ENCODE measurements around the gene MDM2.
"Not testable (repeated sequence)": the region's sequence is repeated elsewhere in the genome, so short reads cannot be mapped to it uniquely, and the experiment has no call there.

The MDM2 gene

DNA sequence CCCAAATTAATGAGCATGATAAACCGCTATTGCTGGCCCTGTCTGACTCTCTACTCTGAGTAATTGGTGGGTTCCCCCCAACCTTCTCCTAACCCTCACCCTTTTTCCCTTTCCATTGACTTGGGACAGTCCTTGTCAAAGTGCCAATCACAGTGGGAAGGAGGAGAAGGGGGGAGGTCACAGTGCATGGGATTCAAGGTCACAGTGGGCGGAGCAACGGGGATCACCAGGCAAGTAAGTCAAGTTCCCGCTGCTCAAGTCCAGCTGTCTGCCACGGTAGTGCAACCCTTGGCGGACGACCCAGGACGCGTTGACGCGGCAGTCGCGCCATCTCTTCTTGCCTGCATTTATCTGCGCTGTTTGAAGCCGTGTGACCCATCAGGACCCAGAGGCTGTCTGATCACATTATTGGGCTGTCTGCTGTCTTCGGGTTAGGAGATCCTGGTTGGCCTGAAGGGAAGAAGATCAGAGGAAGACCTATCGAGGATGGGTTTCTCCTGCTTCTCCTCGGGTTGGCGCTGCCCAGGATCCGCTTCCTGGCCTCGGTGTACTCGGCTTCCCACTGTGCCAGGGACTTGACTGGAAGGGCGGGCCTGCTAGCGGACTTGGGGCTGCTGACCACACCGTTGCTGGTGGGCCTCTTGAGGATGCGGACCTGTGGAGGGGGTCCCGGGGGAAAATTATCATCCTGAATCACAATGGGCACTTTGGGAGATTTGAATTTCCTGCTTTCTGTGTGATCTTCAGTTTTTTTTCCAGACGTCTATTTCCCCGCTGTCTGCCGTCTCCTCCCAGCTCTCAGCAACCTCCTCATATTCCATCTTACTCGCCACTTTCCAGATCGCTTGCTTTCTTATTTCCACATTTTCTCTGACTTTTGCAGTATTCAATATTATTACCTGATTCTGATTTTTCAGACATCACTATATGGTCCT, 3.1 kb upstream of the MDM2 start:
- H3K27me3 ChIP-seq (ENCODE audit: control insufficient read depth, insufficient read depth, low read length, poor library complexity, severe bottlenecking): no peaks in the 10 kb centered on the region
- H3K27ac ChIP-seq (ENCODE audit: insufficient read depth, low read depth, low read length, poor library complexity, severe bottlenecking): no peak overlapping the region
- no peaks in the 10 kb centered on the region for H3K4me1 ChIP-seq (ENCODE audit: control insufficient read depth, insufficient read depth, low read length)
- H3K36me3 ChIP-seq (ENCODE audit: control insufficient read depth, insufficient read depth, low read length): peaks cover 4% of the 10 kb centered on the region
- H3K9me3 ChIP-seq (ENCODE audit: control insufficient read depth, low read length): no peaks in the 10 kb centered on the region
- no peak overlapping the region for H3K4me3 ChIP-seq (ENCODE audit: insufficient read depth, low read depth, low read length)
- WGBS, 2 experiments: 87 to 88% methylated on average over 32 of the region's 32 CpGs

DNA sequence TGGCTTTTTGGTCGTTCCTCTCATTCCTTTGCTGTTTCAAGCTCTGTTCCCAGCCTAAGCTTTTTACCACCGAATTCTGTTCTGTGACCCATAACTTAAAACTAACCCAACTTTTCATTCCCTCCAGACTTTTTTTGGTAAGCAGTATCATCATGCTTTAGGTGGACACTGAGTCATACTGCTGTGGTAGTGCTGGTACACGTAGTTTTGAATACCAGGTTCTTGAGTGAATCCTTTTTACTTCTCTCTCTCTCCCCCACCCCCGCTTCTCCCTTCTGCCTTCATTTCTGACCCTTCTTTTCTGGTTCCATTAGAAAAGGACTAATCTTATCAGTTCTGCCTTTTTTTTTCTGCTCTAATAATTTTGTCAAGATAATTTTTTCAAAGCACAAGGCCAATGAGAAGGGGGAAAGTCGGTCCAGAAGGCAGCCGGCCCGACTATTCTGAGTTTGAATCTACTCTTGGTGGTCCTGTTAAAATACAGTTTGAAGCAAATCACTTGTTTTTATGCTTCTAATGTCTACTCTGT, 2.3 kb upstream of the MDM2 start:
- Histone ChIP-seq H3K27me3 (ENCODE audit: control insufficient read depth, insufficient read depth, low read length, poor library complexity, severe bottlenecking) (no peaks in the 10 kb centered on the region), H3K4me1 (ENCODE audit: control insufficient read depth, insufficient read depth, low read length) (no peaks in the 10 kb centered on the region), H3K36me3 (ENCODE audit: control insufficient read depth, insufficient read depth, low read length) (peaks cover 9% of the 10 kb centered on the region), H3K27ac (ENCODE audit: insufficient read depth, low read depth, low read length, poor library complexity, severe bottlenecking) (no peak overlapping the region), H3K4me3 (ENCODE audit: insufficient read depth, low read depth, low read length) (no peak overlapping the region), H3K9me3 (ENCODE audit: control insufficient read depth, low read length) (no peaks in the 10 kb centered on the region)
- WGBS, 2 experiments: 91 to 93% methylated on average over 7 of the region's 7 CpGs

DNA sequence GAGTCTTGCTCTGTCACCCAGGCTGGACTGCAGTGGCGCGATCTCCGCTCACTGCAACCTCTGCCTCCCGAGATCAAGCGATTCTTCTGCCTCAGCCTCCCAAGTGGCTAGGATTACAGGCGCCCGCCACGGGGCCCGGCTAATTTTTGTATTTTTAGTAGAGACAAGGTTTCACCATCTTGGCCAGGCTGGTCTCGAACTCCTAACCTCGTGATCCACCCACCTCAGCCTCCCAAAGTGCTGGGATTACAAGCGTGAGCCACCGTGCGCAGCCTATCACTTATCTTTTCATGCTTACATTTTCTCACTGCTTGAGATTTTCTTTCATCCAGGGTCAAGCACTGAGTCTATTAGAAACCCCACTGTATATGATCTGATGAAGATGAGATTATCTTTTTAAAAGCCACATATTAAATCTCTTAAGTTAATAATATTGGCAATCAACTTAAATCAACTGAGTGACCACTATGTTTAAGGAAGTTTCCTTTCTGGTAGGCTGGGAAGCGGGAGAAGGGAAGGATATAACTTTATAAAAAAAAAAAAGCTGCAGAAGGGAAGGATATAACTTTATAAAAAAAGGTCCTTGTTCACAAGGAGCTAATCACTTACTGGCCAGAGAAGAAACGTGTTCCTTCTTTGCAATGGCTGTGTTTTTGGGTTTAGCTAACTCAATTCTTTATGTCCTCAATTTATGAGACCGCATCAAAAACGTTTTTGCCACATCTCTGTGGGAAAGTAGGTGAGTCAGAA, 1.3 kb upstream of the MDM2 start:
- no peaks in the 10 kb centered on the region for H3K9me3 ChIP-seq (ENCODE audit: control insufficient read depth, low read length)
- no peaks in the 10 kb centered on the region for H3K4me1 ChIP-seq (ENCODE audit: control insufficient read depth, insufficient read depth, low read length)
- no peak overlapping the region for H3K27ac ChIP-seq (ENCODE audit: insufficient read depth, low read depth, low read length, poor library complexity, severe bottlenecking)
- H3K36me3 ChIP-seq (ENCODE audit: control insufficient read depth, insufficient read depth, low read length): peaks cover 13% of the 10 kb centered on the region
- no peak overlapping the region for H3K4me3 ChIP-seq (ENCODE audit: insufficient read depth, low read depth, low read length)
- WGBS, 2 experiments: 91 to 92% methylated on average over 17 to 18 of the region's 18 CpGs
- H3K27me3 ChIP-seq (ENCODE audit: control insufficient read depth, insufficient read depth, low read length, poor library complexity, severe bottlenecking): no peaks in the 10 kb centered on the region

DNA sequence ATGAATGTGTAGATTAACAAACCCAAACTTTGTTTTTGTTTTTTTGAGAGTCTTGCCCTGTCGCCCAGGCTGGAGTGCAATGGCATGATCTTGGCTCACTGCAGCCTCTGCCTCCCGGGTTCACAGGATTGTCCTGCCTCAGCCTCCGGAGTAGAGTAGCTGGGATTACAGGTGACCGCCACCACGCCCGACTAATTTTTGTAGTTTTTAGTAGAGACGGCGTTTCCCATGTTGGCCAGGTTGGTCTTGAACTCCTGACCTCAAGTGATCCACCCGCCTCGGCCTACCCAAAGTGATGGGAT, 752 bp upstream of the MDM2 start:
- not testable (repeated sequence) for H3K27me3 ChIP-seq (ENCODE audit: control insufficient read depth, insufficient read depth, low read length, poor library complexity, severe bottlenecking); H3K4me1 ChIP-seq (ENCODE audit: control insufficient read depth, insufficient read depth, low read length); H3K9me3 ChIP-seq (ENCODE audit: control insufficient read depth, low read length)
- Histone ChIP-seq H3K27ac (ENCODE audit: insufficient read depth, low read depth, low read length, poor library complexity, severe bottlenecking) (peak overlapping the region; percentile 70), H3K36me3 (ENCODE audit: control insufficient read depth, insufficient read depth, low read length) (peaks cover 13% of the 10 kb centered on the region), H3K4me3 (ENCODE audit: insufficient read depth, low read depth, low read length) (peak overlapping the region; percentile 86)
- WGBS, 2 experiments: 44 to 49% methylated on average over 10 of the region's 10 CpGs

DNA sequence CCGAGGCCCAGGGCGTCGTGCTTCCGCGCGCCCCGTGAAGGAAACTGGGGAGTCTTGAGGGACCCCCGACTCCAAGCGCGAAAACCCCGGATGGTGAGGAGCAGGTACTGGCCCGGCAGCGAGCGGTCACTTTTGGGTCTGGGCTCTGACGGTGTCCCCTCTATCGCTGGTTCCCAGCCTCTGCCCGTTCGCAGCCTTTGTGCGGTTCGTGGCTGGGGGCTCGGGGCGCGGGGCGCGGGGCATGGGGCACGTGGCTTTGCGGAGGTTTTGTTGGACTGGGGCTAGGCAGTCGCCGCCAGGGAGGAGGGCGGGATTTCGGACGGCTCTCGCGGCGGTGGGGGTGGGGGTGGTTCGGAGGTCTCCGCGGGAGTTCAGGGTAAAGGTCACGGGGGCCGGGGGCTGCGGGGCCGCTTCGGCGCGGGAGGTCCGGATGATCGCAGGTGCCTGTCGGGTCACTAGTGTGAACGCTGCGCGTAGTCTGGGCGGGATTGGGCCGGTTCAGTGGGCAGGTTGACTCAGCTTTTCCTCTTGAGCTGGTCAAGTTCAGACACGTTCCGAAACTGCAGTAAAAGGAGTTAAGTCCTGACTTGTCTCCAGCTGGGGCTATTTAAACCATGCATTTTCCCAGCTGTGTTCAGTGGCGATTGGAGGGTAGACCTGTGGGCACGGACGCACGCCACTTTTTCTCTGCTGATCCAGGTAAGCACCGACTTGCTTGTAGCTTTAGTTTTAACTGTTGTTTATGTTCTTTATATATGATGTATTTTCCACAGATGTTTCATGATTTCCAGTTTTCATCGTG, 612 bp downstream of the MDM2 start:
- Histone ChIP-seq H3K36me3 (ENCODE audit: control insufficient read depth, insufficient read depth, low read length) (peaks cover 18% of the 10 kb centered on the region), H3K4me1 (ENCODE audit: control insufficient read depth, insufficient read depth, low read length) (no peaks in the 10 kb centered on the region), H3K27ac (ENCODE audit: insufficient read depth, low read depth, low read length, poor library complexity, severe bottlenecking) (peak overlapping the region; percentile 93), H3K27me3 (ENCODE audit: control insufficient read depth, insufficient read depth, low read length, poor library complexity, severe bottlenecking) (no peaks in the 10 kb centered on the region), H3K9me3 (ENCODE audit: control insufficient read depth, low read length) (no peaks in the 10 kb centered on the region), H3K4me3 (ENCODE audit: insufficient read depth, low read depth, low read length) (peak overlapping the region; percentile 86)
- 0 to 1% methylated on average over 61 of the region's 61 CpGs for WGBS, 2 experiments

DNA sequence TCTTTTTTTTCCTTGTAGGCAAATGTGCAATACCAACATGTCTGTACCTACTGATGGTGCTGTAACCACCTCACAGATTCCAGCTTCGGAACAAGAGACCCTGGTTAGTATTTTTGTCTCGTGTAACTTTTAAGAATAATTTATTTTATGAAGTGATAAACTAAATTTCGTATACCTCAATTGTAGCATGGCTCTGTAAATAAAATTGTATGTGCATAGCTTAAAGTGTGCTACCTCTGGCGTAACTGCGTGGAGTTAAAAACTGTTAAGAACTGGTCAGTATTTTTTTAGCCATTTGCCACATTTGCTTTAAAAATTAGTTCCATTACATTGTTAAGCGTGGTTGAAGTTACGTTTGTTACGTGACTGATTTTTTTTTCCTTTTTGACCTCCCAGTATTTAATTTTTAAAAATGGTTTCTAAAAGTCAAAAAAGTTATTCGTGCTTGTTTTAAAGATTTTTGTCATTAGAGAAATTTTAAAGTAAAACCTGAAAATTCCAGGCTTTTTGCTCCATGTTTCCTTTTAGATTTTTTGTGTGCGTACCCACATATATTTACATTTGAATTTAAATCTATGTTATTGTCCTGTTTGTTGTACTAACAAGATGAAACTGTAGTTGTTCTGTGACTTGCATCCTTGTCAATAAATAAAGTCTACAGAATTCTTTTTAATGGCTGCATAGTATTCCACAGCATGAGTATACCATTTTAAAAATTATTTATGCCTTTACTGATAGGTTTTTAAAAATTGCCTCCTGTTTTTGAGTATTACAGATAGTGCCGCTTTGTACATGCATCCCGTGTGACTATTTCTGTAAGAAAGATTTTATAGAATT, 1.4 kb downstream of the MDM2 start:
- Histone ChIP-seq H3K27ac (ENCODE audit: insufficient read depth, low read depth, low read length, poor library complexity, severe bottlenecking) (no peak overlapping the region), H3K36me3 (ENCODE audit: control insufficient read depth, insufficient read depth, low read length) (peaks cover 18% of the 10 kb centered on the region)
- 77 to 96% methylated on average over 8 to 11 of the region's 12 CpGs for WGBS, 2 experiments

DNA sequence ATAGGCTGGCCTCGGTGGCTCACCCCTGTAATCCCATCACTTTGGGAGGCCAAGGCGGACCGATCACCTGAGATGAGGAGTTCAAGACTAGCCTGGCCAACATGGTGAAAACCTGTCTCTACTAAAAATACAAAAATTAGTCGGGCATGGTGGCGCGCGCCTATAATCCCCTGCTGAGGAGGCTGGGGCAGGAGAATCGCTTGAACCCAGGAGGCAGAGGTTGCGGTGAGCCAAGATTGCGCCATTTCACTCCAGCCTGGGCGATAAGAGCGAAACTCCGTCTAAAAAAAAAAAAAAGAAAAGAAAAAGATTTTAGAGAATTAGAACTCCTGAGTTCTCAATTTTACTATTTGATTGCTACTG, 2.0 kb downstream of the MDM2 start:
- 93 to 94% methylated on average over 13 of the region's 13 CpGs for WGBS, 2 experiments

More for the DNA sequence above, 1.4 kb downstream of the MDM2 start:
- Histone ChIP-seq H3K27me3 (ENCODE audit: control insufficient read depth, insufficient read depth, low read length, poor library complexity, severe bottlenecking) (no peaks in the 10 kb centered on the region), H3K4me3 (ENCODE audit: insufficient read depth, low read depth, low read length) (peak overlapping the region; percentile 86), H3K9me3 (ENCODE audit: control insufficient read depth, low read length) (no peaks in the 10 kb centered on the region), H3K4me1 (ENCODE audit: control insufficient read depth, insufficient read depth, low read length) (no peaks in the 10 kb centered on the region)

DNA sequence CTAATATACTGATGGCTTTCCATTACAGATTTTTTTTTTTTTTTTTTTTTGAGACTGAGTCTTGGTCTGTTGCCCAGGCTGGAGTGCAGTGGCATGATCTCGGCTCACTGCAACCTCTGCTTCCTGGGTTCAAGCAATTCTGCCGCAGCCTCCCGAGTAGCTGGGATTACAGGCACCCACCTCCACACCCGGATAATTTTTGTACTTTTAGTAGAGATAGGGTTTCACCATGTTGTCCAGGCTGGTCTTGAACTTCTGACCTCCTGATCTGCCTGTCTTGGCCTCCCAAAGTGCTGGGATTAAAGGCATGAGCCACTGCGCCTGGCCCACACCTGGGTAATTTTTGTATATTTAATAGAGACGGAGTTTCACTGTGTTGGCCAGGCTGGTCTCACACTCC, 3.6 kb downstream of the MDM2 start:
- H3K4me1 ChIP-seq (ENCODE audit: control insufficient read depth, insufficient read depth, low read length); H3K9me3 ChIP-seq (ENCODE audit: control insufficient read depth, low read length); H3K27ac ChIP-seq (ENCODE audit: insufficient read depth, low read depth, low read length, poor library complexity, severe bottlenecking); H3K27me3 ChIP-seq (ENCODE audit: control insufficient read depth, insufficient read depth, low read length, poor library complexity, severe bottlenecking); H3K4me3 ChIP-seq (ENCODE audit: insufficient read depth, low read depth, low read length): not testable (repeated sequence)
- peaks cover 25% of the 10 kb centered on the region for H3K36me3 ChIP-seq (ENCODE audit: control insufficient read depth, insufficient read depth, low read length)
- WGBS, 2 experiments: 91 to 94% methylated on average over 6 of the region's 6 CpGs

More for the DNA sequence above, 2.0 kb downstream of the MDM2 start:
- not testable (repeated sequence) for H3K4me3 ChIP-seq (ENCODE audit: insufficient read depth, low read depth, low read length); H3K4me1 ChIP-seq (ENCODE audit: control insufficient read depth, insufficient read depth, low read length); H3K27me3 ChIP-seq (ENCODE audit: control insufficient read depth, insufficient read depth, low read length, poor library complexity, severe bottlenecking); H3K9me3 ChIP-seq (ENCODE audit: control insufficient read depth, low read length); H3K27ac ChIP-seq (ENCODE audit: insufficient read depth, low read depth, low read length, poor library complexity, severe bottlenecking)
- H3K36me3 ChIP-seq (ENCODE audit: control insufficient read depth, insufficient read depth, low read length): peaks cover 18% of the 10 kb centered on the region

DNA sequence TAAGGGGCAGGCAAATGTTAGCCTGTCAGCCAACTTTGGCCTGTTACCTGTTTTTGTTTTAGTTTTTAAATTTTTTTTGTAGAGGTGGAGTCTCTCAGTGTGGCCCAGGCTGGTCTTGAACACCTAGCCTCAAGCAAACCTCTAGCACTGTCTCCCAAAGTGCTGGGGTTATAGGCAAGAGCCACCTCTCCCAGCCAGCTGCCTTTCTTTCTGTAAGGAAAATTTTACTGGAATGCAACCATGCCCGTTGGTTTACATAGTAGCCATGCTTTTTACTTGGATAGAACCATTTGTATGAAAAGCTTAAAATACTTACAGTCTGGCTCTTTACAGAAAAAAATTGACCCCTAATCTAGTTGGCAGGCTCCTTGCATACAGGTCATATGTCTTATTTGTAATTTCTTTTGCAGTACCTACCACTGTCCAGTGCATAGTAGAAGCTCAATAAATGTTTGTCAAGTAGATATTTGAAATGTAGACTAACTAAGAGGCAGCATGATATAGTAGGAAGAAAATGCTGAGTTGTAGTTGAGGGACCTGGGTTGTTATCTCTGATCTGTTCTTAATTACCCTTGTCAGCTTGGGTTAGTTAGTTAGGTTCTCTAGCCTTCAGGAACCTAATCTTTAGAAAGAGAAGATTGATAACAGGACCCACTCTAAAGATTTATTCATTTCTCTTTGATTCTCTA, 4.7 kb downstream of the MDM2 start:
- Histone ChIP-seq H3K9me3 (ENCODE audit: control insufficient read depth, low read length) (no peaks in the 10 kb centered on the region), H3K27me3 (ENCODE audit: control insufficient read depth, insufficient read depth, low read length, poor library complexity, severe bottlenecking) (no peaks in the 10 kb centered on the region), H3K36me3 (ENCODE audit: control insufficient read depth, insufficient read depth, low read length) (peaks cover 27% of the 10 kb centered on the region), H3K4me1 (ENCODE audit: control insufficient read depth, insufficient read depth, low read length) (no peaks in the 10 kb centered on the region), H3K4me3 (ENCODE audit: insufficient read depth, low read depth, low read length) (no peak overlapping the region), H3K27ac (ENCODE audit: insufficient read depth, low read depth, low read length, poor library complexity, severe bottlenecking) (no peak overlapping the region)
- 80 to 94% methylated on average over 1 of the region's 1 CpG for WGBS, 2 experiments

All from ectodermal cell (in vitro differentiated cells).